GM12865 (cell line): ENCODE results near the gene OR4D1.
"Not testable (repeated sequence)": the region's sequence is repeated elsewhere in the genome, so short reads cannot be mapped to it uniquely, and the experiment has no call there.

Experiments
- DNase-seq: peaks from one replicate; pipeline ENCODE4 v3.0.0; 2010; ENCODE audit warnings: low read depth
- H3K4me3 ChIP-seq: 2 replicates; pipeline ENCODE4 v1.5.1; 2011; ENCODE audit warnings: mild to moderate bottlenecking, low read depth, low read length, control low read depth
- TF ChIP-seq, protein P1 (sequence below): IDR thresholded peaks from 2 replicates; pipeline ENCODE4 v1.5.1; 2011; ENCODE audit warnings: low read length, control low read depth, low read depth, inconsistent platforms; ENCODE audit not compliant: insufficient read depth; ENCODE audit errors: missing control alignments

Gene OR4D1

DNA sequence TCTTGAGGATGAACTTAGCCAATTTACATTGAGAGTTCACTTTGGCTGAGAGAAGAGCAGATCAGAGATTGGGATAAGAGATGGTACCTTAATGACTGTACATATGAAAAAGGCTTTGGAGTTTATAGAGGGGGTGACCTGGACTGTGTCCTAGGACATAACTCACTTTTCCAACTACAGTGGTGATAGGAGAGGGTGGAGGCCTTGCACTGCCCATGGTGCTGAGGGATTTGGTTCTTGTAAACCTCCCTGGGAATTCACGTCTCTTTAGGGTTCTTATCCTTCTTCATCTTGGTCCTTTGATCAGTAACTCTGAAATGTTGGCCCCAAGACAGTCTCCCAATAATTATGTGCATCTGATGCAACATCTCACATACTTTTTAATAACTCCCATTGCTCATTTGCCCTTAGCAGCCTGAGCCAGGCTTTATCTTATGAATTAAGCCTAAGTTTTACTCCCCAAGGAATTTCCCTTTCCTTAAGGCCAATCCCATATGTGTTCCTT lies at the start of gene OR4D1:
OR4D1 (plus strand) TSS at position 455 of the 505 bp plus-strand sequence. CDS start 6,770 bp downstream, outside the sequence.
- DNase-seq: no peak
- TF ChIP-seq, protein P1, sequence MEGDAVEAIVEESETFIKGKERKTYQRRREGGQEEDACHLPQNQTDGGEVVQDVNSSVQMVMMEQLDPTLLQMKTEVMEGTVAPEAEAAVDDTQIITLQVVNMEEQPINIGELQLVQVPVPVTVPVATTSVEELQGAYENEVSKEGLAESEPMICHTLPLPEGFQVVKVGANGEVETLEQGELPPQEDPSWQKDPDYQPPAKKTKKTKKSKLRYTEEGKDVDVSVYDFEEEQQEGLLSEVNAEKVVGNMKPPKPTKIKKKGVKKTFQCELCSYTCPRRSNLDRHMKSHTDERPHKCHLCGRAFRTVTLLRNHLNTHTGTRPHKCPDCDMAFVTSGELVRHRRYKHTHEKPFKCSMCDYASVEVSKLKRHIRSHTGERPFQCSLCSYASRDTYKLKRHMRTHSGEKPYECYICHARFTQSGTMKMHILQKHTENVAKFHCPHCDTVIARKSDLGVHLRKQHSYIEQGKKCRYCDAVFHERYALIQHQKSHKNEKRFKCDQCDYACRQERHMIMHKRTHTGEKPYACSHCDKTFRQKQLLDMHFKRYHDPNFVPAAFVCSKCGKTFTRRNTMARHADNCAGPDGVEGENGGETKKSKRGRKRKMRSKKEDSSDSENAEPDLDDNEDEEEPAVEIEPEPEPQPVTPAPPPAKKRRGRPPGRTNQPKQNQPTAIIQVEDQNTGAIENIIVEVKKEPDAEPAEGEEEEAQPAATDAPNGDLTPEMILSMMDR: no peak
- H3K4me3 ChIP-seq: no peak within 1 kb of the TSS

- TF ChIP-seq, protein P1: no peak
- no peak for DNase-seq
- no peak overlapping the region for H3K4me3 ChIP-seq
Observed at GRCh38 chr17:58100506-58100905, 47.7 kb upstream of the OR4D1 start.

GRCh38 chr17:58101898-58102297 lies 46.3 kb upstream of the OR4D1 start:
- DNase-seq, H3K4me3 ChIP-seq: not testable (repeated sequence)

DNA sequence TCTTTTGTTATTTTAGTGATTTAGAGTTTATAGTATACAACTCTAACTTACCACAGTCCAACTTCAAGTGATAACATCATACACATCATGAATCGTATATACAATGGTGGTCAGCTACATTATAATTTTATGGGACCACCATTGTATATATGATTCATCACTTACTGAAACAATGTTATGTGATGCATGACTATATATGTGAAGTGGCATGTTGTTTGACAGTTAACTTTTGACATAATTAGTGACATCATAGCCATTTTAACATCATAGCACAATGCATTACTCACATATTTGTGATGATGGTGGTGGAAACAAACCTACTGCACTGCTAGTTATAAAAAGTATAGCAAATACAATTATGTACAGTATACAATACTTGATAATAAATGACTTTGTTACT lies 43.1 kb upstream of the OR4D1 start:
- TF ChIP-seq, protein P1: no peak
- no peak for DNase-seq
- no peak overlapping the region for H3K4me3 ChIP-seq

- H3K4me3 ChIP-seq: no peak overlapping the region
- no peak for DNase-seq
- TF ChIP-seq, protein P1: no peak
Observed at GRCh38 chr17:58107306-58107705, 40.9 kb upstream of the OR4D1 start.

DNA sequence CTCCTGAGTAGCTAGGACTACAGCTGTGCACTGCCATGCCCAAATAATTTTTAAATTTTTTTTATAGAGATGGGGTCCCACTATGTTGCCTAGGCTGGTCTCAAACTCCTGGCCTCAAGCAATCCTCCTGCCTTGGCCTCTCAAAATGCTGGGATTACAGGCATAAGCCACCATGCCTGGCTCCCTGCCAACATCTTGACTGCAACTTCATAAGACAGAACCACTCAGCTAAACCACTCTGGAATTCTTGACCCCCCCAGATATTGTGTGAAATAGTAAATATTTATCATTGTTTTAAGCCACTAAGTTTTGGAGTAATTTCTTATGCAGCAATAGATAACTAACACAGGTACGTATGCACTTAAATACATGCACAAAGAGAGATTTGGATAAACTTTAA lies 39.0 kb upstream of the OR4D1 start:
- DNase-seq: no peak
- TF ChIP-seq, protein P1: no peak

GRCh38 chr17:58110012-58110411 lies 38.2 kb upstream of the OR4D1 start:
- no peak for DNase-seq
- TF ChIP-seq, protein P1: no peak
- H3K4me3 ChIP-seq: no peak overlapping the region

More for the DNA sequence above, 39.0 kb upstream of the OR4D1 start:
- no peak overlapping the region for H3K4me3 ChIP-seq
